GM19240 (cell line): ENCODE measurements around the gene ANKRD45.
A peak's percentile ranks its signal among the peaks of the same experiment; 100 is the strongest.
"Not testable (repeated sequence)": the region's sequence is repeated elsewhere in the genome, so short reads cannot be mapped to it uniquely, and the experiment has no call there.

ENCODE experiments used
- DNase-seq: peaks from one replicate; pipeline ENCODE4 v3.0.0; 2011; ENCODE audit warnings: low spot score; ENCODE audit not compliant: insufficient read length

Gene ANKRD45

GRCh38 chr1:173669491-173669941 is at the start of gene ANKRD45:
TSS of gene ANKRD45 (minus strand) at chr1:173669851. CDS start at chr1:173659418, 10,433 bp downstream.
- DNase-seq = no peak

GRCh38 chr1:173717238-173717637 is 47.6 kb upstream of the ANKRD45 start:
- no peak for DNase-seq

- no peak for DNase-seq
These were observed 45.8 kb upstream of the ANKRD45 start for GRCh38 chr1:173715538-173715844.

GRCh38 chr1:173714759-173715537 is 45.3 kb upstream of the ANKRD45 start, which contains the start of gene KLHL20:
TSS of gene KLHL20 (plus strand) at chr1:173714981. CDS start at chr1:173716044, 1,063 bp downstream.
- DNase-seq = peak; percentile 66

GRCh38 chr1:173714441-173714758 is 44.7 kb upstream of the ANKRD45 start:
- no peak for DNase-seq

- no peak for DNase-seq
These were observed 39.1 kb upstream of the ANKRD45 start for GRCh38 chr1:173708787-173709186.

GRCh38 chr1:173705117-173705516 is 35.5 kb upstream of the ANKRD45 start:
- no peak for DNase-seq

- DNase-seq = no peak
These were observed 33.1 kb upstream of the ANKRD45 start for GRCh38 chr1:173702736-173703135.

- DNase-seq = not testable (repeated sequence)
These were observed 31.6 kb upstream of the ANKRD45 start for GRCh38 chr1:173701299-173701698.

GRCh38 chr1:173693238-173693637 is 23.6 kb upstream of the ANKRD45 start:
- DNase-seq = no peak

GRCh38 chr1:173688300-173688699 is 18.6 kb upstream of the ANKRD45 start:
- DNase-seq = no peak

GRCh38 chr1:173685121-173685520 is 15.5 kb upstream of the ANKRD45 start:
- DNase-seq = not testable (repeated sequence)

- not testable (repeated sequence) for DNase-seq
These were observed 14.2 kb upstream of the ANKRD45 start for GRCh38 chr1:173683838-173684237.

GRCh38 chr1:173682184-173682583 is 12.5 kb upstream of the ANKRD45 start:
- no peak for DNase-seq

GRCh38 chr1:173680152-173680551 is 10.5 kb upstream of the ANKRD45 start:
- not testable (repeated sequence) for DNase-seq

- not testable (repeated sequence) for DNase-seq
These were observed 4.8 kb upstream of the ANKRD45 start for GRCh38 chr1:173674496-173674895.

GRCh38 chr1:173666646-173667045 is 3.0 kb downstream of the ANKRD45 start:
- no peak for DNase-seq

- DNase-seq = no peak
These were observed 6.5 kb downstream of the ANKRD45 start for GRCh38 chr1:173663159-173663558.

GRCh38 chr1:173661763-173662162 is 7.9 kb downstream of the ANKRD45 start:
- DNase-seq = no peak

- no peak for DNase-seq
These were observed 8.4 kb downstream of the ANKRD45 start for GRCh38 chr1:173661271-173661670.

GRCh38 chr1:173660306-173660705 is 9.3 kb downstream of the ANKRD45 start:
- no peak for DNase-seq

- no peak for DNase-seq
These were observed 20.6 kb downstream of the ANKRD45 start for GRCh38 chr1:173648880-173649605.

- no peak for DNase-seq
These were observed 23.0 kb downstream of the ANKRD45 start for GRCh38 chr1:173646656-173647055.
